ENCODE results near the gene ATF4.
"Not testable (repeated sequence)": the region's sequence is repeated elsewhere in the genome, so short reads cannot be mapped to it uniquely, and the experiment has no call there.

The ATF4 gene

GRCh38 chr22:39511226-39511625 lies 9.1 kb upstream of the ATF4 start:
- no peak for DNase-seq (ENCODE audit: low spot score)

GRCh38 chr22:39512026-39512425 lies 8.3 kb upstream of the ATF4 start:
- no peak for DNase-seq (ENCODE audit: low spot score)

GRCh38 chr22:39513791-39514190 lies 6.6 kb upstream of the ATF4 start:
- no peak for DNase-seq (ENCODE audit: low spot score)

GRCh38 chr22:39514373-39514973 lies 5.9 kb upstream of the ATF4 start:
- peak; percentile 53 for DNase-seq (ENCODE audit: low spot score)

- no peak for DNase-seq (ENCODE audit: low spot score)
Observed at GRCh38 chr22:39515266-39516050, 4.9 kb upstream of the ATF4 start.

- no peak for DNase-seq (ENCODE audit: low spot score)
Observed at GRCh38 chr22:39517470-39517869, 2.9 kb upstream of the ATF4 start.

- no peak for DNase-seq (ENCODE audit: low spot score)
Observed at GRCh38 chr22:39518144-39518786, 2.1 kb upstream of the ATF4 start.

GRCh38 chr22:39518996-39519680 lies 1.2 kb upstream of the ATF4 start:
- DNase-seq (ENCODE audit: low spot score): no peak

GRCh38 chr22:39519681-39520225 lies 609 bp upstream of the ATF4 start:
- DNase-seq (ENCODE audit: low spot score): peak; percentile 98

- peak; percentile 69 for DNase-seq (ENCODE audit: low spot score)
Observed at GRCh38 chr22:39521106-39521885, 934 bp downstream of the ATF4 start.

GRCh38 chr22:39522091-39522490 lies 1.7 kb downstream of the ATF4 start:
- DNase-seq (ENCODE audit: low spot score): not testable (repeated sequence)

- no peak for DNase-seq (ENCODE audit: low spot score)
Observed at GRCh38 chr22:39522567-39523300, 2.4 kb downstream of the ATF4 start.

GRCh38 chr22:39524089-39524752 lies 3.9 kb downstream of the ATF4 start:
- DNase-seq (ENCODE audit: low spot score): no peak

GRCh38 chr22:39524753-39525657 lies 4.6 kb downstream of the ATF4 start:
- no peak for DNase-seq (ENCODE audit: low spot score)

- DNase-seq (ENCODE audit: low spot score): no peak
Observed at GRCh38 chr22:39525658-39525975, 5.3 kb downstream of the ATF4 start.

- no peak for DNase-seq (ENCODE audit: low spot score)
Observed at GRCh38 chr22:39526736-39527171, 6.4 kb downstream of the ATF4 start.

GRCh38 chr22:39527481-39527961 lies 7.2 kb downstream of the ATF4 start:
- no peak for DNase-seq (ENCODE audit: low spot score)

GRCh38 chr22:39528080-39528661 lies 7.8 kb downstream of the ATF4 start:
- DNase-seq (ENCODE audit: low spot score): no peak
